Measurements from ENCODE around the gene OTX2.

DNA sequence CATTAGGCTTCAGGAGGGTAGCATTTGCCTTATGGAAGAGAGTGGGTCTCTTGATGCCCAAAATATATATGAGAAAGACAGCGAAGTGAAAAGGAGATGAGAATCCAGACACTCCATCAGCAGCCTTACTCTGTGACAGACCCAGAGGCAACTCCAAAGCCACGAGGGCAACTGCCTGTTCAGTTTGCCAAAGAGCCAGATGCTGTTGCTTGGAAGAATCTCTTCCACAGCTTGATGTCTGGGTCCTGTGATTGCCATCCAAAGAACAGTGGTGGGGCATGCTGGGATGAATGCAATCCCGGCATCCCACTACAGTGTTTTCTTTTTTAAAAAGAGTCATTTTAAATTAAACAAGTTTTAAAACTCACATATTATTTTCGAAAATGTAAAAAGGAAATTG, 10.9 kb upstream of the OTX2 start:
- TF ChIP-seq TAF1 (IDR thresholded peaks at IDR 0.05; ENCODE audit: borderline replicate concordance, insufficient read depth, low read length) (no peak), POLR2AphosphoS5 (IDR thresholded peaks at IDR 0.05; ENCODE audit: low read depth, low read length) (no peak), SIN3A (IDR thresholded peaks at IDR 0.05; ENCODE audit: borderline replicate concordance, insufficient read depth, low read length) (no peak), FOXP2 (optimal IDR thresholded peaks at IDR 0.05; ENCODE audit: borderline replicate concordance, extremely low read depth, extremely low read length, insufficient read depth) (no peak)
- TF ChIP-seq, protein P1, sequence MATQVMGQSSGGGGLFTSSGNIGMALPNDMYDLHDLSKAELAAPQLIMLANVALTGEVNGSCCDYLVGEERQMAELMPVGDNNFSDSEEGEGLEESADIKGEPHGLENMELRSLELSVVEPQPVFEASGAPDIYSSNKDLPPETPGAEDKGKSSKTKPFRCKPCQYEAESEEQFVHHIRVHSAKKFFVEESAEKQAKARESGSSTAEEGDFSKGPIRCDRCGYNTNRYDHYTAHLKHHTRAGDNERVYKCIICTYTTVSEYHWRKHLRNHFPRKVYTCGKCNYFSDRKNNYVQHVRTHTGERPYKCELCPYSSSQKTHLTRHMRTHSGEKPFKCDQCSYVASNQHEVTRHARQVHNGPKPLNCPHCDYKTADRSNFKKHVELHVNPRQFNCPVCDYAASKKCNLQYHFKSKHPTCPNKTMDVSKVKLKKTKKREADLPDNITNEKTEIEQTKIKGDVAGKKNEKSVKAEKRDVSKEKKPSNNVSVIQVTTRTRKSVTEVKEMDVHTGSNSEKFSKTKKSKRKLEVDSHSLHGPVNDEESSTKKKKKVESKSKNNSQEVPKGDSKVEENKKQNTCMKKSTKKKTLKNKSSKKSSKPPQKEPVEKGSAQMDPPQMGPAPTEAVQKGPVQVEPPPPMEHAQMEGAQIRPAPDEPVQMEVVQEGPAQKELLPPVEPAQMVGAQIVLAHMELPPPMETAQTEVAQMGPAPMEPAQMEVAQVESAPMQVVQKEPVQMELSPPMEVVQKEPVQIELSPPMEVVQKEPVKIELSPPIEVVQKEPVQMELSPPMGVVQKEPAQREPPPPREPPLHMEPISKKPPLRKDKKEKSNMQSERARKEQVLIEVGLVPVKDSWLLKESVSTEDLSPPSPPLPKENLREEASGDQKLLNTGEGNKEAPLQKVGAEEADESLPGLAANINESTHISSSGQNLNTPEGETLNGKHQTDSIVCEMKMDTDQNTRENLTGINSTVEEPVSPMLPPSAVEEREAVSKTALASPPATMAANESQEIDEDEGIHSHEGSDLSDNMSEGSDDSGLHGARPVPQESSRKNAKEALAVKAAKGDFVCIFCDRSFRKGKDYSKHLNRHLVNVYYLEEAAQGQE (IDR thresholded peaks at IDR 0.05; ENCODE audit: insufficient read depth in 1 of 2, low read depth in 2 of 2, low read length in 2 of 2), result no peak

All from PFSK-1 (cell line).